HG02759 (cell line): ENCODE data around the gene MGST2.

Experiments used
- ATAC-seq: cut with Tn5 transposase; IDR thresholded peaks from one replicate; pipeline ENCODE4 v1.9.1; 2021; ENCODE audit warnings: mild to moderate bottlenecking, moderate library complexity; ENCODE audit not compliant: unreplicated experiment

MGST2 gene

DNA sequence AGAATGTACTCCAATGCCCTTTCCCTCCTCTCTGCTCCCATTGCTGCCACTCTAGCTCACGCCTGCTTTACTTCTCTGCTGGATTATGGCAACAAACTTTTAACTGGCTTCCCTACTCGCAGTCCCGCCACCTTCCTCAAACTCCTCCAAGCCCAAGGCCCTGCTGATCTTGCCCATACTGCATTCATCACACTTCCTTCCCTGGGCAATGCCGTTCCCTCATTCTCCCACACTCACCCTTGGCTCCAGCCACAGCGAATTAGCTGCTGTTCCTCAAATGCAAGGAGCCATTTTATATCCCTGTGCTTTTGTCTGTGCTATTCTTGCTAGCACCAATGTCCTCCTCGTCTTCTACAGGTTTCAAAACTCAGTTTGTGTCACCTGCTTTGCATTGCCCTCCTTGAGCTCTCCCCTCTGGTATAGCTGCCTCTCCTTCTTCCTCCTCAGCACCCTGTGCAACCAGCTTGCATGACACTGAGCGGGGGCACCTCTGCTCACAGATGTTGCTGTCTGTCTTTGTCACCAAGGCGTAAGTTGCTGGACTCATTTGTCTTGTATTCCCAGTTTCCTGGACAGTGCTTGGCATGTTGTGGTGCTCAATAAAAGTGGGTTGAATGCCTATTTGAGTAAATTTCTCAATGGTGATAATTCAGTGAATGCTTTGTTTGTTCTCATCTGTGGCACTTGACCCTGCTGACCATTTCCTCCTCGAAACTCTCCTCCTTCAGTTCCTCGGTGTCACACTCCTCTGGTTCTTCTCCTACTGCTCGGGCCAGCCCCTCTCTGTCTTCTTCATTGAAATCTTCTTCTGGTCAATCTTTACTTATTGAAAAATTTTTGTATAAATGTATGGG lies 22.4 kb upstream of the MGST2 start:
- ATAC-seq = no peak

DNA sequence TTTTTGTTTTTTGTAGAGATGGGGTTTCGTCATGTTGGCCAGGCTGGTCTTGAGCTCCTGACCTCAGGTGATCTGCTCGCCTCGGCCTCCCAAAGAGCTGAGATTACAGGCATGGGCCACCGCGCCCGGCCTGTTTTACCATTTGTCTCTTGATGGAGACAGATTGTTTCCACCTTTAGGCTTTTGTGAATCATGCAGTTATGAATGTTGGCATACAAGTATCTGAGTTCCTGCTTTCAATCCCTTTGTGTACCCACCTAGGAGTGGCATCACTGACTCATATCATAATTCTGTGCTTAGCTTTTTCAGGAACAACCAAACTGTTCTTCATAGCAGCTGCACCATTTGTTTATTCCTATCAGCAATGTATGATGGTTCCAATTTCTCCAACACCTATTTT lies 20.2 kb upstream of the MGST2 start:
- no peak for ATAC-seq

DNA sequence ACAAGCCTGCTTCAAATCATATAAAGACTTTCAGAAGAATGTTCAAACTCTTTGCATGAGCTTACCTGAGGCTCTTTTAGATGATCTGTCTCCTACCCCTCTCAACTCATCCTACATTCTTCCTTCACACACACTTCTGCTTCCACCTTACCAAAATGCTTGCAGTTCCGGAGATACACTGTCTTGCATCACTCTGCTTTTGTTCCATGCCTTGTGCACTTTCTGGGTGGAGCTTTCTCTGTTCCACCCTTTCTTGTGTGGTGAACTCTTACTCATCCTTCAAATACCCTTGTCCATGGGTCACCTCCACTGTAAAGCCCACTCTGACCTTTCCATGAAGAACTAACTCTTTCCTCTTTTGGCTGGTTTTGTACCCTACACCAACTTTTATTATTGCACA lies 18.4 kb upstream of the MGST2 start:
- no peak for ATAC-seq

DNA sequence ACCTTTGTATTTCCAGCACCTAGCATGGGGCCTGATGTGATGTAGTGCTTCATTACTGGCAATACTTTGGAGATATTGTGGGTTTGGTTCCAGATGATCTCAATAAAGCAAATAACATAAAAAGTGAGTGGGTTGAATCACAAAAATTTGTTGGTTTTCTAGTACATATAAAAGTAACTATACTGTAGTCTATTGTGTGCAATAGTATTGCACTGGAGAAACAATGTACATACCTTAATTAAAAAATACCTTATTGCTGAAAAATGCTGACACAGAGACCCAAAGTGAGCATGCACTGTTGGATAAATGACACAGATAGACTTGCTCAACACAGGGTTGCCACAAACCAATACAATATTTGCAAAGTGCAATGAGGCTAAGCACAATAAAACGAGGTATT lies 17.7 kb upstream of the MGST2 start:
- ATAC-seq = no peak

DNA sequence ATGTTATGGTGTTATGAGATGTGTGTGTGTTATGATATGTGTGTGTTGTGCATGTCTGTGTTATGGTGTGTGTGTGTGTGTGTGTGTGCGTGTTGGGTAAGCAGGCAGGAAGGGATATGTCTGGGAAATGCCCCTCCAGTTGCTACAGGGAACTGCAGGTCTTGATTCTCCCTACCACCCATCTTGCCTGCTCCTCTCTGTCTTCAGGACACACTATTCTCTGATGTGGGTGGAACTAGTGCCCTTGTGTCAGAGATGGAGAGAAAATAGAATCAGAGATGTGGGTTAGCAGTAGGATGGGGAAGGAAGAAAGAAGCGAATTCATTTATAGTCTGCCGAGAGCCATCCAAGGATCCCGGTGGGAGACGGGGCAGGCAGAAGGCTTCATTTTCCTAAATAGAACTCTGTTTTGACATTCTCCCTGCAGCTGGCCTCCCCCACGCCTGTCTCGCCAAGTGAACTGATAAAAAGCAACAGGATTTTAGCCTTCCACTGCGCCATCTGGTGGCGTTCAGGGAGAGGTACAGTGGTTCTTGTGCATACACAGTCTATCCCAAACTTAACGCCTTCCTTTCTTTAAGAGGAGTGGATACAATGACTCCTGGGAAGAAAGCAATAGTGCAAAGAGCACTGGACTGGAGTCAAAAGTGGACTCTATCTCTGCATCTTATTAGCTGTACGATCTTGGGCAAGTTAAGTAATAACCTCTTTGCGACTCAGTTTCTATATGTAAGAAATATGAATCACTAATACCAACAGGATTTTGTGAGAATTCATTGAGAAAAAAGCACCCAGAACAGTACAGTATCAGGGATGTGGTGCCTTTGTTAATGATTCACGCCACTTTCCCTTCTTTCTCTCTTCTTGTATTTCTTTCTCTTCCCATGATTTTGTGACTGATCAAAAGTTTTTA lies 14.1 kb upstream of the MGST2 start:
- ATAC-seq = peak; percentile 88

DNA sequence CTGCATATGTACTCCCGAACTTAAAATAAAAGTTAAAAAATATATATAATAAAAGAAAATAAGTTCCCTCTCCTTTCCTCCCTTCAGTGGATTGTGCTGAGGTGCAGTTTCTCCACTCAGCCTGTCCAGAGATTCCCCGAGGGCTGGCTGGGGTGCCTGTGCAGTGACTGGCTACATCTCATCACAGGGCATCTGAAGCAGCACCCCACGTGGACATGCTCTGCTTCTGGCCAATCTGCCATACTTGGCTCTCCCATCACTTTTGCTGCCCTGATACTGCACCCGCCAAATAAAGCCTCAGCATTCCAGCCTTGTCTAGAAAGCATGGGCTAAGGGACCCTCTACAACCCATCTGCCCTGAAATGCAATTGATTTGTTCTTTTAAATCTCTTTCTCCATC lies 11.1 kb upstream of the MGST2 start:
- ATAC-seq = no peak

DNA sequence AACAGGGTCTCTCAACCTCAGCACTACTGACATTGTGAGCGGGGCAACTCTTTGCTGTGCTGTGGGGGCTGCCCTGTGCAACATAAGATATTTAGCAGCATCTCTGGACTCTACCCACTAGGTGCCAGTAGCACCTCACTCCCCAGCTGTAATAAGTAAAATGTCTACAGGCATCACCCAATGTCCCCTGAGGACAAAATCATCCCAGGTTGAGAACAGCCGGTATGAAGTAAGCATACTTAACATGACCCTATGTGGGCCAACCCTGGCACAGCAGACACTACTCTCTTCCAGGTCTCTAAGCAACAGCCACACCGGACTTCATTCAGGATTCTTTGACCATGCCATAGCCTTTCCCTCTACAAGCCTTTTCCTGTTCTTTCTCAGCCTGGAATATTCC lies 10.5 kb upstream of the MGST2 start:
- ATAC-seq = no peak

DNA sequence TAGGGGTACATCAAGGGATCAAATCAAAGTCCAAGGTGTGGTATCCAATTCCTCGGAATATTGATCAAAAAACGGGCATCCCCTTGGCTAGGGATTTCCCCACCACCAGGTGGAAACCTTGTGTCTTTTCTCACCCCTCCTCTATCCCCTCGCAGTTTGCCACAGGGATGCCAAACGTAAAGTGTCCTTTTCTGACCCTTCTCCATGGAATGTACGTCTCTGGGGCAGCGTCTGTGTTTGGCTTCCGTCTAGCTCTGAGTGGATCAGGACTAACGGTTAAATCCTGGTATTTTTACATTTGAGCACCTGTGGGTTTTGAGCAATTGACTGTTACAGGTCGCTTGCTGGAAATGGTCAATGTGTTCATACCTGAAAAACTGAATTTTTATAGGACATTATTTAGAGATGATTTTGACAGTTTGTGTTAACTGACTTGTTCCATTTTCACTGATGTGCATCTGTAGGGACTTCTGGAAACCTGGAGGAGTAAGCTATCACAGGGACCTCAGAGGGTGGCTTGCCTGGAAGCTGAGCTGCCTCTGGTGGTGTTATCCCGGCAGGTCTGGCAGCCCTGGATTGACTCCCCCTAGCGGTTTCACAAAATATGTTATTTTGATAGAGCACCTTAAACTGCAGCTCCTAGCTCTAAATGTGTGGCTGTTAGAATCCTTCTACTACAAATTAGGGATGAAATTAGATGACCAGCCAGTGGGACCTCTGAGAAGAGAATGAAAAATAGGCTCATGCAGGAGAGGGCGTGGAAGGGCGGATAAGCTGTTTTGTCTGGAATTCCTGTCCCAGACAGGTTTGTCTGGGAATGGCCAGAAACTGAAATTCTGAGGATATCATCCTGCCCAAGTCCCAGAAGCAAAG lies 8.8 kb upstream of the MGST2 start:
- peak; percentile 86 for ATAC-seq

DNA sequence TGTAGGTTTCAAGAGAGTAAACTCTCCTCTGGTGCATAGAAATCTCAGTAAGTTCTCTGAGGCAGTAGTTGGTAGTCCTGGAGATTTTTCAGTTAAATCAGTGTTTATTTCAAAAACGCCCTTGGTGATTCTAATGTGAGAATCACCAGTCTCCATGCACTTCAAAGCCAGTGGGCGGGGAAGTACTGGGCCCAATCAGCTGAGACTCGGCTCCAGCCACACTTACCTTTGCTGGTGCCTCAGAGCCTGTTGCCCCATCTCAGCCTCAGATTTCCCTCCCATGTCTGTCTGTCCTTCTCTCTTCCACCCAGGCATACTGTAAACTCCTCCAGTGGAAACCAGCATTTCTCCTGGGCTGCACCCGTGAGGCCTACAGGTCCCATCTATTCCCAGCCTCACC lies 7.4 kb upstream of the MGST2 start:
- no peak for ATAC-seq

DNA sequence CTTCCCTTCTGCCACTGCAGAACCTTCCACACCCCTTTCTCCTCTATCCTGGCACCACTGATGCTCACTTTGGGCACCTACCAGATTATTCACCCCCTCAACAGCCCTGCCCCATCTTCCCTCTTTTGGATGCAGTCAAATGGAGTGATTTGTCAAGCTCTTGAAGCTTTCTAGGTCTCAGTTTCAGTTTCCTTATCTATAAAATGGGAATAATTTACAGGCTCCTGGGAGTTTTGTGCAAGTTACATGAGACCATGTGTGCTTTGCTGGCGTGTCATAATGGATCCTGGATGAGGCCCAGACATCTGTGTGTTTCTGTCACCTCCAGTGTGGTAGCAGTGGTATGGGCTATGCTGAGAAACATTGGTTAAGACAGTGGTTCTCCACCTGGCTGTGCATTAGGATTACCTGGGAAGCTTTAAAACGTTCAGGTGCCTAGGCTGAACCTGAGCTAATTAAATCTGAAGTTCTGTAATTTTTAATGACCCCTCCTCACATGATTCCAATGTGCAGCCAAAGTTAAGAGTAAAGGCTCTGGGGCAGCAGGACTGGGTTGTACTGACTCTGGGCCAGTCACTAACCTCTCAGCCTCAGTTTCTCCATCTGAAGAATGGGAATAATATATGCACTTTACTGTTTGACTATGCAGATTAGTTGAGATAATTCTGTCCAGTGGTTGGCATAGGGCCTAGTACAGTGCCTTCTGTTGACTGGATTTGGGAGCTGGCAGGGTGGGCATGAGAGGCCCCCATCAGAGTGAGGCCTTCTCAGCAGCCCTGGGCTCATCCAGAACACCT lies 6.8 kb upstream of the MGST2 start:
- no peak for ATAC-seq

DNA sequence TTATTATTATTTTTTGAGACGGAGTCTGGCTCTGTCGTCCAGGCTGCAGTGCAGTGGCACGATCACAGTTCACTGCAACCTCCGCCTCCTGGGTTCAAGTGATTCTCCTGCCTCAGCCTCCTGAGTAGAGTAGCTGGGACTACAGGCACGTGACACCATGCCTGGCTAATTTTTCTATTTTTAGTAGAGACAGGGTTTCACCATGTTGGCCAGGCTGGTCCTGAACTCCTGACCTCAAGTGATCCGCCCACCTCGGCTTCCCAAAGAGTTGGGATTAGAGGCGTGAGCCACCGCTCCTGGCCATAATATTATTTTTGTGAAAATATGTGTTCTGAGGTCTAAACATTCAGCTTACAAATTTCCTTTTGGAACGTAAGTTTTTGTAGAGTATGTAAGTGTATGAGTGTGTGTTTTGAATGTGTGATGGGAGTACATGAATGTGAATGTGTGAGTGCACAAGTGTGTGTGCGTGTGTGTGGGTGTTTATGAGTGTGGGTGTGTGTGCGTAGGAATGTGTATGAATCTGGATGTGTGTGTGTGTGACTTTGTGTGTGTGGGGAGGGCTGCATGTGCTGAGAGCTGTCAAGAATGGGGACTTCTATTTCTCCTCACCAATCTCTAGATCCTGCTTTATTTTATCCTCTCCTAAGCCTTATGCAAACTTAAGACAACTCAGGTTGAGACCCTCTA lies 5.7 kb upstream of the MGST2 start:
- ATAC-seq = no peak

DNA sequence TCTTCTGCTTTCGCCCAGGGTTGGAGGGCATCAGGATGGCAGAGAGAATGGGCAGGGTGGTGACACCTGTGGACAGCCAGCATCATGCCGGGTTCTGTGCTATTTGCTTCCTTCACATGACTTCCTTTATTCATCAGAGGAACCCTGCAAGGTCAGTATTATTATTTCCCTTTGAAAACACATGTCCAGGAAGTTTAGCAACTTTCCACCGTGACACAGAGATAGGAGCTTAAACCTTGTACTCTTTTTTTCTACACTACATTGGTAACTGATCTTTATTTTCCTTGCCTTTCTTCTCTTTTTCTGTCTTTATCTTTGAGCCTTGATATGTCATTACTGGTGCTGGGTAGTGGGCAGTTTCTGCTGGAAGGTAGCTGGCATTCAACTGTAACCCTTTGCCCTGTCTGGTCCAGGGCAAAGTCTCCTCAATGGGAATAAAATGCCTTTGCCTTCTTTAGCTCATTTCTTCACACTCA lies 5.0 kb upstream of the MGST2 start:
- ATAC-seq = no peak

DNA sequence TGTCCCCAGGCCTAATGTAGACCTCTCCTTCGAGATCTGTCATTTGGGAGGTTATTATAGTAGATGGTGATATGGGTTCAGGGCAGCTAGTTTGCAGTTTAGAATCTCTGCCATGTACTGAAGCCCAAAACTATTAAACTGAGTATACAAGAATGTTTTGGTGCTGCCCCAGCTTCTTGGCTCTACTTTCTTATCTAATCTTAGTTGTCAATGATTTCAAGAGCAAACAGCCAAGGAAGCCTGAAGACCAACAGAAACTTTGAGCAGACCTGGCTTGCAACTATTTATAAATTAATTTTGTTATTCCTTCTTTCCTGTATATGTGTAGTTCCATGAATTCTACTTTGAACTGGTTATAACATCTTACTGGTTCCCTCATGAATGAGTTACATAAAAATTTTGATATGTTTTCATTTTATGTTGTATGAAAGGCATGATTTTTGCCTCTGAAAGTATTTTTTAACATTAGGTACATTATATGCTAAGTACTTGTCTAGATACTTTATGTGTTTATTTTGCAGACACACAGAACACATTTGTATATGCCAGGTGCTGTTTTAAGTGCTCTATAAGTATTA lies 2.0 kb upstream of the MGST2 start:
- no peak for ATAC-seq

DNA sequence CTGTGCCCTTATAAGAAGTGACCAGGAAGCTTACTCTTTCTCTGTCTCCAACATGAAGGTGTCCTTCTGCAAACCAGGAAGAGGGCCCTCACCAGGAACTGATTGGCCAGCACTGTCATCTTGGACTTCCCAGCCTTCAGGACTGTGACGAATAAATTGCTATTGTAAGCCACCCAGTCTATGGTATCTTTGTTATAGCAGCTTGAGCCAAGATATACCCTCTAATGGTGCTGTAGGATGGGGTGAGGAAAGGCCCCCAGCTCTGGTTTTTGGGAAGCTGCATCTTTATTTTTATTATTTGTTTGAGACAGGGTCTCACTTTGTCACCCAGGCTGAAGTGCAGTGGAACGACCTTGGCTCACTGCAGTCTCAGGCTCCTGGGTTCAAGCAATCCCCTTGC lies 1.2 kb upstream of the MGST2 start:
- ATAC-seq = no peak

DNA sequence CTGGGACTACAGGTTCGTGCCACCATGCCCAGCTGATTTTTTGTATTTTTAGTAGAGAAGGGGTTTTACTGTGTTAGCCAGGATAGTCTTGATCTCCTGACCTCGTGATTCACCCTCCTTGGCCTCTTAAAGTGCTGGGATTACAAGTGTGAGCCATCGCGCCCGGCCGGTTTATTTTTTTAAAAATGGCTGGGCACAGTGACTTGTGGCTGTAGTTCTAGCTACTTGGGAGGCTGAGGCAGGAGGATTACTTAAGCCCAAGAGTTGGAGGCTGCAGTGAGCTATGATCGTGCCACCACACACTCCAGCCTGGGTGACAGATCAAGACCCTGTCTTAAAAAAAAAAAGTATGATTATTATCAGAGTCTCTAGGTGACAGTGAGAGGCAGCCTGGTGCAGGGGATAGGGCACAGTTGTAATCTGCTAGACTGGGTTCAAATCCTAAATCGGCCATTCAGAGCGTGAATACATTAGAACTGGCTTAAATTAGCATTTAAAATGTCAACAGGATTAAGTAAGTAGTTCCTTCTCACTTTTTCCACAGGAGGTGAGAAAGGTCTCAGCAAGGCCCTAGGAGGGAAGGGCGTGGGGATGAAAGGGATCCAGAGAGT lies 435 bp upstream of the MGST2 start:
- no peak for ATAC-seq

DNA sequence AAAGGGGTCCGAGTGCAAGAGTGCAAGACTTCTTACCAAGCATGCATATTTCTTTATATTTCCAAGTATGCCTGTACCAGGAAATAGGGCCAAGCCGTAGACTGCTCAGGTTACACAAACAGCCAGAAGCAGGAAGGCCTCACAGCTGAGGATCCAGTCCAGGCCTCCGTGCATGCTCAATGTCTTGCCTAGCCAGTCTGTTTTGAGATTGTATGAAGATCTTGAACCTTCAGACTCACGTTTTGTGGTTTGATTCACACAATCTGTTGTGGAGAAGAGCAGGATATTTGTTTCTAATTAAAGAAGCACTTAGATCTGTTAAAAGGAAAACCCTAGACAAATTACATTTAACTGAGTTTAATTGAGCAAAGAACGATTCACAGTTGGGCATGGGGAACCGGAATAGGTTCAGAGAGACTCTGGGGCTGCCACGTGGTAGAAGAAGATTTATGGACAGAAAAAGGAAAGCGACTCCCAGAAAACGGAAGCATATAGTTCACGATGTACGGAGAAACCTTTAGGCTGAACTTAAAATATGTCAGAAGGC lies 1.2 kb downstream of the MGST2 start:
- no peak for ATAC-seq

DNA sequence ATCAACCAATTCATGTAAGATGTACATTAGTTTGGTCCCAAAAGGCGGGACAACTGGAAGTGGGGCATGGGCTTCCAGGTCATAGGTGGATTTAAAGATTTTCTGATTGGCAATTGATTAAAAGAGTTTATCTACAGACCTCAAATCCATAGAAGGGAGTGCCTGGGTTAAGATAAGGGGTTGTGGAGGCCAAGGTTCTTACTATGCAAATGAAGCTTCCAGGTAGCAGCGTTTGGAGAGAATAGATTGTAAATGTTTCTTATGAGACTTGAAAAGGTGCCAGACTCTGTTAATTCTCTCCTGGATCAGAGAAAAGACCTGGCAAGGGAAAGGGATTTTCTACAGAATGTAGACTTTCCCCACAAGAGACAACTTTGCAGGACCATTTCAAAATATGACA lies 2.4 kb downstream of the MGST2 start:
- ATAC-seq = no peak

DNA sequence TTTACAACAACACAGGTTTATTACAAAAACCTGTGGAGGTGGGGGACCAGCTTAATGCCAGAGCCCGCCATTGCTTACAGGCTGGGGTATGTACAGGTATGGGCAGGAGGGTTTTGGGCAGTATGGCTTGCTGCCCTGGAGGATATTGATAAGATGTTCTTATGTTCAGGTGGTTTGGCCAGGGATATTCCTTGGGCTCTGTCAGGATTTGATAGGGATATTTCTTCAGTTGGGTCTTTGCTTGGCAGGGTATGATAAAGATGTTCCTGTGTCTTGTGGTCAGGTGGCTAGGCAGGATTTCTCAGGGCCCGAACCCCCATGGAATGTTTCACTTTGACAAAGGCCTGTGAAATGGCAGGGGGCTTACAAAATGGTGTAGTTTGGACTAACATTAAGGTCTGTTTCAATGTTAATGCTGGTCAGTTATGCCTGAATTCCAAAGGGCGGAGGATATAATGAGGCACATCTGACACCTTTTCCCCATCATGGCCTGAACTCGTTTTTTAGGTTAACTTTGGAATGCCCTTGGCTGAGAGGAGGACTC lies 3.1 kb downstream of the MGST2 start:
- no peak for ATAC-seq
